Effector CD8-positive, alpha-beta T cell (primary cell): ENCODE results near the gene GNG5.
"Not testable (repeated sequence)": the region's sequence is repeated elsewhere in the genome, so short reads cannot be mapped to it uniquely, and the experiment has no call there.

Experiments used
- DNase-seq: peaks from one replicate; lab custom pipeline; 2025; lab: John Stamatoyannopoulos, UW

GNG5 gene

GRCh38 chr1:84488107-84488506, 18.3 kb downstream of the GNG5 start:
- DNase-seq, result no peak

- no peak for DNase-seq
Measured at GRCh38 chr1:84481317-84481716, 25.1 kb downstream of the GNG5 start.

GRCh38 chr1:84480650-84481049, 25.7 kb downstream of the GNG5 start:
- no peak for DNase-seq

GRCh38 chr1:84479998-84480397, 26.4 kb downstream of the GNG5 start:
- no peak for DNase-seq

- peak; percentile 62 for DNase-seq
Measured at GRCh38 chr1:84478876-84479868, 27.2 kb downstream of the GNG5 start, which contains the start of gene RPF1. RPF1 (plus strand) TSS chr1:84479266; CDS start chr1:84479282, 16 bp downstream.

- DNase-seq, result no peak
Measured at GRCh38 chr1:84476225-84476624, 30.2 kb downstream of the GNG5 start.

GRCh38 chr1:84467298-84467697, 39.1 kb downstream of the GNG5 start:
- no peak for DNase-seq

- DNase-seq, result no peak
Measured at GRCh38 chr1:84462118-84462517, 44.3 kb downstream of the GNG5 start.

- no peak for DNase-seq
Measured at GRCh38 chr1:84452436-84452835, 53.9 kb downstream of the GNG5 start.

GRCh38 chr1:84450910-84451309, 55.5 kb downstream of the GNG5 start:
- DNase-seq, result no peak

GRCh38 chr1:84448704-84449103, 57.7 kb downstream of the GNG5 start:
- not testable (repeated sequence) for DNase-seq
